ENCODE measurements around the gene PTP4A1.

DNA sequence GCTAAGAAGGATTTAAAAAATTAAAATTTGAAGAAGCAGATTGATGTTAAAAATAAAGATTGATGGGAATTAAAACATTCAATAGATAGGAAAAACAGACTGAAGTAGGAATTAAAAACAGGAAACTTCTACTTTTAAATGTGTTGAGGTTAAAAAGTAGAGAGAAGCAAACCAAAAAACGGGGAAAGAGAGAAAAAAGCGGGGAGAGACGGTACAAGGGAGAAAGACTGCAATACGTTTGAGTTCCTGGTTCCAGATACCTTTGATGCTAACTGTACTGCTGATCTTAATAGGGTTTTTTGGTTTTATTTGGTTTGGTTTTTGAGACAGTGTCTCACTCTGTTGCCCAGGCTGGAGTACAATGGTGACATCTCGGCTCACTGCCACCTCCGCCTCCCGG is 27.0 kb downstream of the PTP4A1 start:
- no peak for TF ChIP-seq POLR2A (IDR thresholded peaks at IDR 0.05)
- TF ChIP-seq EP300 (IDR thresholded peaks at IDR 0.05): no peak
- TF ChIP-seq, protein P1, sequence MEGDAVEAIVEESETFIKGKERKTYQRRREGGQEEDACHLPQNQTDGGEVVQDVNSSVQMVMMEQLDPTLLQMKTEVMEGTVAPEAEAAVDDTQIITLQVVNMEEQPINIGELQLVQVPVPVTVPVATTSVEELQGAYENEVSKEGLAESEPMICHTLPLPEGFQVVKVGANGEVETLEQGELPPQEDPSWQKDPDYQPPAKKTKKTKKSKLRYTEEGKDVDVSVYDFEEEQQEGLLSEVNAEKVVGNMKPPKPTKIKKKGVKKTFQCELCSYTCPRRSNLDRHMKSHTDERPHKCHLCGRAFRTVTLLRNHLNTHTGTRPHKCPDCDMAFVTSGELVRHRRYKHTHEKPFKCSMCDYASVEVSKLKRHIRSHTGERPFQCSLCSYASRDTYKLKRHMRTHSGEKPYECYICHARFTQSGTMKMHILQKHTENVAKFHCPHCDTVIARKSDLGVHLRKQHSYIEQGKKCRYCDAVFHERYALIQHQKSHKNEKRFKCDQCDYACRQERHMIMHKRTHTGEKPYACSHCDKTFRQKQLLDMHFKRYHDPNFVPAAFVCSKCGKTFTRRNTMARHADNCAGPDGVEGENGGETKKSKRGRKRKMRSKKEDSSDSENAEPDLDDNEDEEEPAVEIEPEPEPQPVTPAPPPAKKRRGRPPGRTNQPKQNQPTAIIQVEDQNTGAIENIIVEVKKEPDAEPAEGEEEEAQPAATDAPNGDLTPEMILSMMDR (IDR thresholded peaks at IDR 0.05): no peak
- no peak for TF ChIP-seq POLR2AphosphoS5 (IDR thresholded peaks at IDR 0.05)

Measured in gastroesophageal sphincter (tissue), 3 donors.